Uterus (tissue), 4 donors: ENCODE measurements around the gene INHBB. TPM values are rescaled to one million over a fixed set of nuclear protein-coding genes. Genes with fewer than 3 reads are reported as not detected.

Source experiments
- DNase-seq, 2 donors: peaks; one replicate each; pipeline ENCODE4 v3.0.0-alpha.2; 2019 to 2020
- H3K27ac ChIP-seq, 2 donors: fragments of 200-600 bp; sonication (generic); 1 replicate in 1 of 2; 2 replicates in 1 of 2; pipeline ENCODE4 v1.5.1; 2016 to 2018
- H3K27me3 ChIP-seq, 2 donors: fragments of 200-600 bp; sonication (generic); one replicate each; pipeline ENCODE4 v1.5.1; 2018 to 2019; ENCODE audit warnings: control low read depth in 1 of 2
- H3K36me3 ChIP-seq, 2 donors: fragments of 200-600 bp; sonication (generic); one replicate each; pipeline ENCODE4 v1.5.1; 2019; ENCODE audit warnings: control low read depth in 1 of 2
- H3K4me1 ChIP-seq, 2 donors: fragments of 200-600 bp; sonication (generic); one replicate each; pipeline ENCODE4 v1.5.1; 2018 to 2019; ENCODE audit warnings: control low read depth in 1 of 2
- H3K4me3 ChIP-seq, 2 donors: fragments of 200-600 bp; sonication (generic); 1 replicate in 1 of 2; 2 replicates in 1 of 2; pipeline ENCODE4 v1.5.1; 2018 to 2019; ENCODE audit warnings: mild to moderate bottlenecking in 1 of 2
- H3K9me3 ChIP-seq, 2 donors: fragments of 200-600 bp; sonication (generic); one replicate each; pipeline ENCODE4 v1.5.1; 2019; ENCODE audit warnings: control low read depth in 1 of 2
- CTCF ChIP-seq, 4 experiments: fragments of 200-600 bp in 2 of 4; fragments of 450-650 bp in 2 of 4; sonication (generic) in 2 of 4; IDR thresholded peaks; one replicate each; pipeline ENCODE4 v1.5.1; 2016 to 2019; ENCODE audit warnings: antibody characterized with exemption in 4 of 4, mild to moderate bottlenecking in 2 of 4, moderate library complexity in 1 of 4
- POLR2A ChIP-seq, 2 donors: fragments of 450-650 bp; IDR thresholded peaks; one replicate each; pipeline ENCODE4 v1.6.1; 2016; ENCODE audit warnings: antibody characterized with exemption in 2 of 2, mild to moderate bottlenecking in 1 of 2, moderate library complexity in 1 of 2
- intact Hi-C: fragments of 100-400 bp; cut with DNase I; formaldehyde crosslinking; loops from one replicate; pipeline ENCODE4 v1.15.1; 2023; ENCODE audit warnings: low total_unique reads
- total RNA-seq, 4 donors: library from RNA; depleted of rRNA in 3 of 4; stranded (reverse); fragments of >200 nt in 3 of 4; gene quantifications; one replicate each; pipeline versions ENCODE4 v1.1.0 to v1.2.4, GENCODE V29; 2014 to 2023
- donor health status: DM: yes; HTN: yes; CAD: no.

The INHBB gene
- total RNA-seq, 4 donors from 2014 or later, result 0.35 to 18.1 (median 4.2) TPM

GRCh38 chr2:120350080-120350479 lies 4.1 kb downstream of the INHBB start:
- Histone ChIP-seq H3K4me3 (no peak overlapping the region), H3K4me1 (no peaks in the 10 kb centered on the region), H3K27ac (no peak overlapping the region), H3K9me3 (no peaks in the 10 kb centered on the region), H3K27me3 (peaks cover 0 to 6% of the 10 kb centered on the region in 2 donors), H3K36me3 (no peaks in the 10 kb centered on the region)
- no peak for TF ChIP-seq POLR2A (IDR thresholded peaks at IDR 0.05)
- TF ChIP-seq CTCF (IDR thresholded peaks at IDR 0.05), result no peak
- intact Hi-C loops, result no loop called here
- DNase-seq, result no peak

- H3K36me3 ChIP-seq, result no peaks in the 10 kb centered on the region
- no peaks in the 10 kb centered on the region for H3K9me3 ChIP-seq
- H3K27me3 ChIP-seq, result peaks cover 0 to 6% of the 10 kb centered on the region in 2 donors
- intact Hi-C loops, result no loop called here
- TF ChIP-seq CTCF (IDR thresholded peaks at IDR 0.05) (no peak), POLR2A (IDR thresholded peaks at IDR 0.05) (no peak)
- no peak for DNase-seq
- H3K4me1 ChIP-seq, result no peaks in the 10 kb centered on the region
- H3K27ac ChIP-seq, result no peak overlapping the region
- H3K4me3 ChIP-seq, result no peak overlapping the region
Measured at GRCh38 chr2:120350801-120351320, 4.9 kb downstream of the INHBB start.

GRCh38 chr2:120352696-120353590 lies 7.0 kb downstream of the INHBB start:
- no peaks in the 10 kb centered on the region for H3K36me3 ChIP-seq
- no peak overlapping the region for H3K4me3 ChIP-seq
- H3K4me1 ChIP-seq, result no peaks in the 10 kb centered on the region
- no peaks in the 10 kb centered on the region for H3K9me3 ChIP-seq
- TF ChIP-seq POLR2A (IDR thresholded peaks at IDR 0.05) (no peak), CTCF (IDR thresholded peaks at IDR 0.05) (no peak)
- no peak overlapping the region for H3K27ac ChIP-seq
- no peak for DNase-seq
- no peaks in the 10 kb centered on the region for H3K27me3 ChIP-seq
- intact Hi-C loops, result no loop called here

GRCh38 chr2:120353591-120353898 lies 7.6 kb downstream of the INHBB start:
- TF ChIP-seq CTCF (IDR thresholded peaks at IDR 0.05), result no peak
- TF ChIP-seq POLR2A (IDR thresholded peaks at IDR 0.05), result no peak
- no peaks in the 10 kb centered on the region for H3K27me3 ChIP-seq

GRCh38 chr2:120353931-120354330 lies 8.0 kb downstream of the INHBB start:
- intact Hi-C loops, result no loop called here
- Histone ChIP-seq H3K36me3 (no peaks in the 10 kb centered on the region), H3K27me3 (no peaks in the 10 kb centered on the region), H3K27ac (no peak overlapping the region), H3K4me3 (no peak overlapping the region), H3K4me1 (no peaks in the 10 kb centered on the region), H3K9me3 (no peaks in the 10 kb centered on the region)
- TF ChIP-seq CTCF (IDR thresholded peaks at IDR 0.05) (no peak), POLR2A (IDR thresholded peaks at IDR 0.05) (no peak)
- DNase-seq, result no peak

More at GRCh38 chr2:120353591-120353898, 7.6 kb downstream of the INHBB start:
- intact Hi-C loops, result no loop called here
- Histone ChIP-seq H3K4me3 (no peak overlapping the region), H3K27ac (no peak overlapping the region), H3K4me1 (no peaks in the 10 kb centered on the region), H3K36me3 (no peaks in the 10 kb centered on the region), H3K9me3 (no peaks in the 10 kb centered on the region)
- DNase-seq, result no peak
